ENCODE results near the gene TCF4.

TCF4 gene

GRCh38 chr18:55508651-55509050, 79.3 kb downstream of the TCF4 start:
- Histone ChIP-seq H3K27me3 (replicated peaks in 2 of 5; ENCODE audit: control insufficient read depth in 4 of 5, insufficient read depth in 5 of 5, low read length in 4 of 5) (no peaks in the 10 kb centered on the region), H3K4me3 (ENCODE audit: control insufficient read depth in 1 of 7, extremely low read depth in 1 of 7, insufficient read depth in 4 of 7, low read depth in 2 of 7, low read length in 6 of 7) (no peak overlapping the region), H3K36me3 (ENCODE audit: control insufficient read depth in 4 of 4, insufficient read depth in 4 of 4, low read length in 3 of 4) (no peaks in the 10 kb centered on the region), H3K4me1 (ENCODE audit: control extremely low read depth in 1 of 4, control insufficient read depth in 4 of 4, insufficient read depth in 4 of 4, low read length in 3 of 4) (peaks cover 15 to 33% (median 16%) of the 10 kb centered on the region in 4 experiments), H3K27ac (ENCODE audit: insufficient read depth in 1 of 2, low read depth in 1 of 2, low read length in 2 of 2, poor library complexity in 1 of 2, severe bottlenecking in 2 of 2) (no peak overlapping the region), H3K9me3 (ENCODE audit: control extremely low read depth in 1 of 5, control insufficient read depth in 4 of 5, insufficient read depth in 2 of 5, low read depth in 1 of 5, low read length in 4 of 5) (no peaks in the 10 kb centered on the region)
- CTCF ChIA-PET, result interaction anchor here (0.8 to 1.3 kb wide), 2 partner anchors 19 to 24 kb away, joined by 3 to 5 read pairs; no protein-coding TSS in a partner anchor
- POLR2A ChIA-PET, result no interaction called here
- no peak for DNase-seq
- 100% methylated on average over 1 of the region's 4 CpGs for WGBS (ENCODE audit: insufficient coverage)

GRCh38 chr18:55506074-55506473, 81.9 kb downstream of the TCF4 start:
- peaks cover 11 to 27% (median 19%) of the 10 kb centered on the region in 4 experiments for H3K4me1 ChIP-seq (ENCODE audit: control extremely low read depth in 1 of 4, control insufficient read depth in 4 of 4, insufficient read depth in 4 of 4, low read length in 3 of 4)
- peak in 1 of 3 donors; percentile 25 for DNase-seq
- H3K27me3 ChIP-seq (replicated peaks in 2 of 5; ENCODE audit: control insufficient read depth in 4 of 5, insufficient read depth in 5 of 5, low read length in 4 of 5), result no peaks in the 10 kb centered on the region
- no peak overlapping the region for H3K27ac ChIP-seq (ENCODE audit: insufficient read depth in 1 of 2, low read depth in 1 of 2, low read length in 2 of 2, poor library complexity in 1 of 2, severe bottlenecking in 2 of 2)
- no peaks in the 10 kb centered on the region for H3K9me3 ChIP-seq (ENCODE audit: control extremely low read depth in 1 of 5, control insufficient read depth in 4 of 5, insufficient read depth in 2 of 5, low read depth in 1 of 5, low read length in 4 of 5)
- CTCF ChIA-PET, result interaction anchor here (0.6 to 1.4 kb wide), 4 partner anchors 9 to 91 kb away, joined by 3 to 6 read pairs (median 3); no protein-coding TSS in a partner anchor
- POLR2A ChIA-PET, result no interaction called here
- H3K4me3 ChIP-seq (ENCODE audit: control insufficient read depth in 1 of 7, extremely low read depth in 1 of 7, insufficient read depth in 4 of 7, low read depth in 2 of 7, low read length in 6 of 7), result no peak overlapping the region
- 0% methylated on average over 1 of the region's 1 CpG for WGBS (ENCODE audit: insufficient coverage)
- H3K36me3 ChIP-seq (ENCODE audit: control insufficient read depth in 4 of 4, insufficient read depth in 4 of 4, low read length in 3 of 4), result no peaks in the 10 kb centered on the region

GRCh38 chr18:55504808-55505207, 83.2 kb downstream of the TCF4 start:
- peaks cover 3 to 21% (median 11%) of the 10 kb centered on the region in 4 experiments for H3K4me1 ChIP-seq (ENCODE audit: control extremely low read depth in 1 of 4, control insufficient read depth in 4 of 4, insufficient read depth in 4 of 4, low read length in 3 of 4)
- H3K9me3 ChIP-seq (ENCODE audit: control extremely low read depth in 1 of 5, control insufficient read depth in 4 of 5, insufficient read depth in 2 of 5, low read depth in 1 of 5, low read length in 4 of 5), result no peaks in the 10 kb centered on the region
- WGBS (ENCODE audit: insufficient coverage), result no CpG with 5 or more reads among the region's 2 CpGs
- no peaks in the 10 kb centered on the region for H3K36me3 ChIP-seq (ENCODE audit: control insufficient read depth in 4 of 4, insufficient read depth in 4 of 4, low read length in 3 of 4)
- CTCF ChIA-PET, result interaction anchor here (0.8 to 1.4 kb wide), 3 partner anchors 11 to 160 kb away, joined by 3 read pairs; no protein-coding TSS in a partner anchor
- no peak for DNase-seq
- H3K27ac ChIP-seq (ENCODE audit: insufficient read depth in 1 of 2, low read depth in 1 of 2, low read length in 2 of 2, poor library complexity in 1 of 2, severe bottlenecking in 2 of 2), result no peak overlapping the region
- H3K4me3 ChIP-seq (ENCODE audit: control insufficient read depth in 1 of 7, extremely low read depth in 1 of 7, insufficient read depth in 4 of 7, low read depth in 2 of 7, low read length in 6 of 7), result no peak overlapping the region
- H3K27me3 ChIP-seq (replicated peaks in 2 of 5; ENCODE audit: control insufficient read depth in 4 of 5, insufficient read depth in 5 of 5, low read length in 4 of 5), result no peaks in the 10 kb centered on the region
- POLR2A ChIA-PET, result no interaction called here

- Histone ChIP-seq H3K9me3 (ENCODE audit: control extremely low read depth in 1 of 5, control insufficient read depth in 4 of 5, insufficient read depth in 2 of 5, low read depth in 1 of 5, low read length in 4 of 5) (no peaks in the 10 kb centered on the region), H3K36me3 (ENCODE audit: control insufficient read depth in 4 of 4, insufficient read depth in 4 of 4, low read length in 3 of 4) (peaks cover 0 to 3% (median 0%) of the 10 kb centered on the region in 4 experiments), H3K4me3 (ENCODE audit: control insufficient read depth in 1 of 7, extremely low read depth in 1 of 7, insufficient read depth in 4 of 7, low read depth in 2 of 7, low read length in 6 of 7) (no peak overlapping the region), H3K27me3 (replicated peaks in 2 of 5; ENCODE audit: control insufficient read depth in 4 of 5, insufficient read depth in 5 of 5, low read length in 4 of 5) (no peaks in the 10 kb centered on the region), H3K4me1 (ENCODE audit: control extremely low read depth in 1 of 4, control insufficient read depth in 4 of 4, insufficient read depth in 4 of 4, low read length in 3 of 4) (peaks cover 0 to 14% (median 6%) of the 10 kb centered on the region in 4 experiments), H3K27ac (ENCODE audit: insufficient read depth in 1 of 2, low read depth in 1 of 2, low read length in 2 of 2, poor library complexity in 1 of 2, severe bottlenecking in 2 of 2) (no peak overlapping the region)
- WGBS (ENCODE audit: insufficient coverage), result 96% methylated on average over 6 of the region's 7 CpGs
- ChIA-PET CTCF (no interaction called here), POLR2A (no interaction called here)
- no peak for DNase-seq
These were observed 84.7 kb downstream of the TCF4 start for GRCh38 chr18:55503167-55503820.

GRCh38 chr18:55501982-55502710, 85.8 kb downstream of the TCF4 start:
- Histone ChIP-seq H3K36me3 (ENCODE audit: control insufficient read depth in 4 of 4, insufficient read depth in 4 of 4, low read length in 3 of 4) (peaks cover 0 to 3% (median 0%) of the 10 kb centered on the region in 4 experiments), H3K27me3 (replicated peaks in 2 of 5; ENCODE audit: control insufficient read depth in 4 of 5, insufficient read depth in 5 of 5, low read length in 4 of 5) (no peaks in the 10 kb centered on the region), H3K4me1 (ENCODE audit: control extremely low read depth in 1 of 4, control insufficient read depth in 4 of 4, insufficient read depth in 4 of 4, low read length in 3 of 4) (peaks cover 0 to 18% (median 8%) of the 10 kb centered on the region in 4 experiments), H3K9me3 (ENCODE audit: control extremely low read depth in 1 of 5, control insufficient read depth in 4 of 5, insufficient read depth in 2 of 5, low read depth in 1 of 5, low read length in 4 of 5) (no peaks in the 10 kb centered on the region), H3K4me3 (ENCODE audit: control insufficient read depth in 1 of 7, extremely low read depth in 1 of 7, insufficient read depth in 4 of 7, low read depth in 2 of 7, low read length in 6 of 7) (no peak overlapping the region), H3K27ac (ENCODE audit: insufficient read depth in 1 of 2, low read depth in 1 of 2, low read length in 2 of 2, poor library complexity in 1 of 2, severe bottlenecking in 2 of 2) (no peak overlapping the region)
- DNase-seq, result no peak
- ChIA-PET CTCF (interaction anchor here (1.3 kb wide), 1 partner anchor 24 kb away, joined by 4 read pairs; no protein-coding TSS in a partner anchor), POLR2A (interaction anchor here (0.6 kb wide), 1 partner anchor 202 kb away, joined by 4 read pairs; no protein-coding TSS in a partner anchor)
- WGBS (ENCODE audit: insufficient coverage), result no CpG with 5 or more reads among the region's 2 CpGs

GRCh38 chr18:55501579-55501978, 86.4 kb downstream of the TCF4 start:
- ChIA-PET CTCF (interaction anchor here (1.3 kb wide), 1 partner anchor 24 kb away, joined by 4 read pairs; no protein-coding TSS in a partner anchor), POLR2A (interaction anchor here (0.6 kb wide), 1 partner anchor 203 kb away, joined by 4 read pairs; no protein-coding TSS in a partner anchor)
- DNase-seq, result no peak
- Histone ChIP-seq H3K27ac (ENCODE audit: insufficient read depth in 1 of 2, low read depth in 1 of 2, low read length in 2 of 2, poor library complexity in 1 of 2, severe bottlenecking in 2 of 2) (no peak overlapping the region), H3K27me3 (replicated peaks in 2 of 5; ENCODE audit: control insufficient read depth in 4 of 5, insufficient read depth in 5 of 5, low read length in 4 of 5) (no peaks in the 10 kb centered on the region), H3K4me3 (ENCODE audit: control insufficient read depth in 1 of 7, extremely low read depth in 1 of 7, insufficient read depth in 4 of 7, low read depth in 2 of 7, low read length in 6 of 7) (no peak overlapping the region), H3K4me1 (ENCODE audit: control extremely low read depth in 1 of 4, control insufficient read depth in 4 of 4, insufficient read depth in 4 of 4, low read length in 3 of 4) (peaks cover 0 to 18% (median 8%) of the 10 kb centered on the region in 4 experiments), H3K9me3 (ENCODE audit: control extremely low read depth in 1 of 5, control insufficient read depth in 4 of 5, insufficient read depth in 2 of 5, low read depth in 1 of 5, low read length in 4 of 5) (no peaks in the 10 kb centered on the region), H3K36me3 (ENCODE audit: control insufficient read depth in 4 of 4, insufficient read depth in 4 of 4, low read length in 3 of 4) (peaks cover 0 to 3% (median 0%) of the 10 kb centered on the region in 4 experiments)
- WGBS (ENCODE audit: insufficient coverage), result 0% methylated on average over 1 of the region's 3 CpGs
